Astrocyte of the cerebellum (primary cell): ENCODE results near the gene CDK5RAP1.

Source experiments
- DNase-seq: peaks from one replicate; pipeline ENCODE4 v3.0.0-alpha.2; 2011; ENCODE audit warnings: low read depth
- H3K4me3 ChIP-seq: 2 replicates; pipeline ENCODE4 v1.5.1; 2011; ENCODE audit warnings: mild to moderate bottlenecking, low read depth, low read length, moderate library complexity
- in situ Hi-C: cut with HindIII; loops from 2 replicates; pipeline ENCODE4 v1.10.0; 2017; ENCODE audit warnings: low sequenced_read_pairs
- TF ChIP-seq, protein P1 (sequence below): IDR thresholded peaks from 2 replicates; pipeline ENCODE4 v1.5.1; 2012; ENCODE audit warnings: low read length, low read depth, moderate library complexity, mild to moderate bottlenecking; ENCODE audit errors: missing control alignments

Gene CDK5RAP1

DNA sequence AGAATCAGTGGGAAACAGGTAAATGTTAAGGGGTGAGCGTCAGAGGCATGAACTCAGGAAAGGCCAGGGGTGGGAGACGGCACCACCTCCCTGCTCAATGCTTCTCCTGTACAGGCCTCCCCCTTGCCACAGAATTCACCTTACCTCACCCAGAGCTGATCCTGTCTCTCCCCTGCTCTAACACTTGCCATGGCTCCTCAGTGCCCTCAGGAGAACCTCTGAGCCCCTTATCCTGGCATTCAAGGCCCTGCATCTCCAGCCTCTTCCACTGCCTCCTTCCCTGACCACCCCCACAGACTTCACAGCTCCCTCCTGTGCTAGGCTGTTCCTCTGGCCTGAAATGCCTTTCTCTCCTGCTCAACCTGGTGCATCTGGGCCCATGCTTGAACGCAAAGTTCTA lies 84.4 kb downstream of the CDK5RAP1 start:
- no peak for DNase-seq
- TF ChIP-seq, protein P1, sequence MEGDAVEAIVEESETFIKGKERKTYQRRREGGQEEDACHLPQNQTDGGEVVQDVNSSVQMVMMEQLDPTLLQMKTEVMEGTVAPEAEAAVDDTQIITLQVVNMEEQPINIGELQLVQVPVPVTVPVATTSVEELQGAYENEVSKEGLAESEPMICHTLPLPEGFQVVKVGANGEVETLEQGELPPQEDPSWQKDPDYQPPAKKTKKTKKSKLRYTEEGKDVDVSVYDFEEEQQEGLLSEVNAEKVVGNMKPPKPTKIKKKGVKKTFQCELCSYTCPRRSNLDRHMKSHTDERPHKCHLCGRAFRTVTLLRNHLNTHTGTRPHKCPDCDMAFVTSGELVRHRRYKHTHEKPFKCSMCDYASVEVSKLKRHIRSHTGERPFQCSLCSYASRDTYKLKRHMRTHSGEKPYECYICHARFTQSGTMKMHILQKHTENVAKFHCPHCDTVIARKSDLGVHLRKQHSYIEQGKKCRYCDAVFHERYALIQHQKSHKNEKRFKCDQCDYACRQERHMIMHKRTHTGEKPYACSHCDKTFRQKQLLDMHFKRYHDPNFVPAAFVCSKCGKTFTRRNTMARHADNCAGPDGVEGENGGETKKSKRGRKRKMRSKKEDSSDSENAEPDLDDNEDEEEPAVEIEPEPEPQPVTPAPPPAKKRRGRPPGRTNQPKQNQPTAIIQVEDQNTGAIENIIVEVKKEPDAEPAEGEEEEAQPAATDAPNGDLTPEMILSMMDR, result no peak
- no peak overlapping the region for H3K4me3 ChIP-seq
- in situ Hi-C loops, result no loop called here

DNA sequence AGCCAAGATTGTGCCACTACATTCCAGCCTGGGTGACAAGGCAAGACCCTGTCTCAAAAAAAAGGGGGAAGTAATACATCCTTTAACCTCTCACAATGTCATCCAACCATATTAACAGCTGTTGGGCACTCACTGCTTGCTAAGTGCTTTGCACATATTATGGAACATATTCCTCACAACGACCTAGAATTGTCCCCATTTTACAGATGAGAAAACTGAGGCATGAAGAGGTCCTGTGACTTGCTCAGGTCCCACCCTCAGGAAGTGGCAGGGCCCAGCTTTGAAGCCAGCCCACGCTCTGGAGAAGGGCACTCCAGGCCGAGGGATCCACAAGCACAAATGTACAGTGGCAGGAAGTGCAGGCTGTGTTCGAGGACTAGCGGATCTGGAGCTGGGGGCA lies 85.0 kb downstream of the CDK5RAP1 start:
- DNase-seq, result no peak
- TF ChIP-seq, protein P1, result no peak
- in situ Hi-C loops, result no loop called here
- H3K4me3 ChIP-seq, result no peak overlapping the region

DNA sequence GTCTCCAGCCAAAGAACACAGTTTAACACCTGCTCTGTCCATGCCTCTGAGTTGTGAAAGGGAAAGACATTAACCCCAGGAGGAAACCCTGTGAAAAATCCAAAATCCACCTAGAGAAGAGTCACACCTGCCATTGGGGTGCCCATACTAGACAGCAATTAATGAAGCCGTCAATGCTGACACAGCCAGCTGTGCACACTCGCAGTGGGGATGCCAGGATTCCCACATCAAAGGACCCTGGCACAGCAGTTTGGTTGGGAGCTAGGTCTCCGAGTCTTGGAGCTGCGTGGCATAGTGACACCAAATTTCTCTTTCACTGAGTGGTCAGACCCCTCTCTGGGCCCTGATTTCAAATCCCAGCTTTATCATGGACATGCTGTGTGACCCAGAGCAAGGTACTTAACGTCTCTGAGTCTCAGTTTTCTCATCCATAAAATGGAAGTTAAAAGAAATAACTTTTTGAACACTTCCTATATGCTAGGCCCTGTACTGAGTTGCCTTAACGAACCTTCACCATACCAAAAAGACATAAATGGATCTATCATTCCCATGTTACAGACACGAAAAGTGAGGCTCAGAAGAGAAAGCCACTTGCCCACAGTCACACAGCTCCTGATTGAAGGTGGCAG lies 87.5 kb downstream of the CDK5RAP1 start:
- in situ Hi-C loops, result no loop called here

DNA sequence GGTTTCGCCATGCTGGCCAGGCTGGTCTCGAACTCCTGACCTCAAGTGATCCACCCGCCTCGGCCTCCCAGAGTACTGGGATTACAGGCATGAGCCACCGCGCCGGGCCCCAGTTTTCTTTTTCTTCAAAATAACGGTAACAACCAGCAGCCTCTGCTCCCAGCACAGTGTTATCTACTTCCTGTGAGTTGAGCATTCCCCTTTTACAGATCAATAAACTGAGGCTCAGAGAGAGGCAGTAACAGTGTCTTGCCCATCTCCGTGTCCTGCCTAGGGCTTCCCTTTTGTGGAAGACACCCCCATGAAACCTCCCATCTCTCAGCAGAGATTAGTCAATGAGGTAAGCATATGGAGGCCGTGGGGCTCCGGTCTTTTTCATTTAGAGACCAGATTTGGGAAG lies 88.7 kb downstream of the CDK5RAP1 start:
- TF ChIP-seq, protein P1, result no peak
- DNase-seq, result no peak
- no peak overlapping the region for H3K4me3 ChIP-seq
- in situ Hi-C loops, result no loop called here

More for the DNA sequence above, 87.5 kb downstream of the CDK5RAP1 start:
- TF ChIP-seq, protein P1, result no peak
- DNase-seq, result no peak
- no peak overlapping the region for H3K4me3 ChIP-seq

DNA sequence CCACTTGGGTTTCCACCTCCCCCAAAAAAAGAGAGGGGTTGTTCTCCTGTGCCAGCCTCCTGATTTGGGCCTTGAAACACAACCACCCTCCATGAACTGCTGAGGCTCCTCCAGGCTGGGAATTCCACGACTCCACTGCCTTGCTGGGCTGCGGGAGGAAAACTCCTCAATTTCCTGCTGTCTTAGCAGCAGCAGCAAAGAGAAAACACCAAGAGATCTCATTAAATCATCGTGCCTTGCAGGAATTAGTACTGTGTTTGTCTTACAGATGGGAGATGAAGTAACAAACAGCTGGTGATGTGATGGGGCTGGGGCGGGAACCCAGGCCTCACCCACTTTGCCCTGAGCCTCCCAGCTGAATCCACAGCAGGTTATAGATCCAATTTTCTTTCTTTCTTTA lies 89.3 kb downstream of the CDK5RAP1 start:
- in situ Hi-C loops, result no loop called here
- TF ChIP-seq, protein P1, result no peak
- no peak for DNase-seq
- no peak overlapping the region for H3K4me3 ChIP-seq

DNA sequence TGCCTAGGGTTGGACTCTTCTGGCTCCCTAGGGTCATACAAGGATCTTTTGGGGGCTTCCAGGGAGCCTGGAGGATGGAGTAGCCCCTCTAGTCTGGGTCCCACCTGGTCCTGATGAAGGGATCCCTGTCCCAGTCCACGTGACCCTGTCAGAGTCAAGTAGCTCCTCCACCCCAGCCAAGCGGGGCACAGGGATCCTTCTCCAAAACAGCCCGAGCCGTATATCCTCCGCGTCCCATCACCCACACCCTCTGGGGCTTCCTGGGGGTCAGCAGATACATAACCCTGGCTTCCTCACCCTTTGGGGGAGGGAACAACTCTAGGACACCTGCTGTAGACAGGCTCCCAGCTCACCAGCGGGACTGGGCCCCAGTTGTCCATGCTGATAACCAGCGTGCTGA lies 90.3 kb downstream of the CDK5RAP1 start:
- TF ChIP-seq, protein P1, result no peak
- H3K4me3 ChIP-seq, result no peak overlapping the region
- DNase-seq, result no peak
- in situ Hi-C loops, result no loop called here

DNA sequence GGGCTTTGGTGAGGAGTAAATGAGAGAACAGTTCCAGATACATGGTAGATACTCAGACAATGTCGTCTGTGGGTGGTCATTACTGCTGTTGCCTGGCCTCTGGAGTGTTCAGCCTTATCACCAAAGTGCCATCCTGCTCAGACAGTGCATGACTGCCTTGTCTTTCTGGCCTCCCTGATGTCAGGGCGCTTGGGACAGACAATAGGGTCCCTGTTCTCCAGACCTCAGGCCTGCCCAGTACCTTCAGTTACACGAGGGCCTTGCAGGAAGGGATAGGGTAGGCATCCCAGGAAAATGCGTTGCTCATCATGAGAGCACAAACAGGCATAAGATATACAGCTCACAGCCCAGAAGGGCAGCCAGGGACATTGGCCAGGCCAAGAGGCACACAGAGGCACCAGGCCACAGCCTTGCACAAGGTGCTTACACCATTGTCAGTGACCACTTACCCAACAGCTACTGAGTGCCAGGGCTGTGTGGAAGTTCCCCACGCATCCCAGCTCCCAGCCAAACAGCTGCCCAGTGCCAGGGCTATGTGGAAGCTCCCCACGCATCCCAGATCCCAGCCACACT lies 90.9 kb downstream of the CDK5RAP1 start:
- TF ChIP-seq, protein P1, result no peak
- in situ Hi-C loops, result no loop called here
- DNase-seq, result no peak
- no peak overlapping the region for H3K4me3 ChIP-seq
